GM12872 (cell line): Measurements from ENCODE around the gene GEMIN7.

Experiments used
- CTCF ChIP-seq: IDR thresholded peaks from 3 replicates; pipeline ENCODE4 v1.5.1; 2011; ENCODE audit warnings: low read depth, mild to moderate bottlenecking, low read length, moderate library complexity; ENCODE audit not compliant: insufficient read depth

GEMIN7 gene

GRCh38 chr19:45094137-45094536 lies 15.1 kb downstream of the GEMIN7 start:
- no peak for TF ChIP-seq CTCF

DNA sequence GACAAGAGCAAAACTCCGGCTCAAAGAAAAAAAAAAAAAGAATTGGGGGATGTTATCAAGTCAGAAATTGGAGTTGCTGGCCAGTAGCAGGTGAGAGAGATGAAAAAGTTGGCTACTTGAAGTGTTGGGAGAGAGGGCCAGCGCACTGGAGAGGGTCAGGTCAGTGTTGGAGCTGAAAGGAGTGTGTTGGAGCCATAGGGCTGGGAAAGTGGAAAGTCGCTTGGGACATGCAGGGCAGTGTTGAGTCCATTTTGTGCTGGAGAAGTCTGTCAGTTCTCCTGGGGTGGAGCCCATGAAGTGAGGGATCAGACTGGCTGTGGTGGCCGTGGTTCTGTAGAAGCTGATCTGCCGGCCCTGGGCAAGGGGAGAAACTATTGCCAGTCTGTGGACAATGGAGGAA lies 15.6 kb downstream of the GEMIN7 start:
- no peak for TF ChIP-seq CTCF

- TF ChIP-seq CTCF: no peak
These were observed 16.7 kb downstream of the GEMIN7 start for GRCh38 chr19:45095496-45096413.

- no peak for TF ChIP-seq CTCF
These were observed 17.6 kb downstream of the GEMIN7 start for GRCh38 chr19:45096700-45097099.

DNA sequence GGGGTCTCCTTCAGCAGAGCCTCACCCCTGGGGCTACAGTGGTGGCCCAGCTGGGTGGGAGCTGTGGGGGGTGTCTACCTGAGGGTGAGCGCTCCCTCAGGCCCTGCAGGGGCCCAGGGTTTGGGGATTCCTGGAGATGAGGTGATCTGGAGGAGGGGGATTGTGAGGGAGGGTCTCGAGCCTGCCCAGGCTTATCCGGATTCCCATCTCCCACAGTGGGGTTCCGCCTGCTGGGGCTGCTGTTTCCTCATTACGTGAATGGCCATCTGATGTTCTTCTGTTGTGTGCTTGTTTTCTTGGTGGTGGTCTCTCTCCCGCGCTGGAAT lies 18.4 kb downstream of the GEMIN7 start:
- no peak for TF ChIP-seq CTCF

DNA sequence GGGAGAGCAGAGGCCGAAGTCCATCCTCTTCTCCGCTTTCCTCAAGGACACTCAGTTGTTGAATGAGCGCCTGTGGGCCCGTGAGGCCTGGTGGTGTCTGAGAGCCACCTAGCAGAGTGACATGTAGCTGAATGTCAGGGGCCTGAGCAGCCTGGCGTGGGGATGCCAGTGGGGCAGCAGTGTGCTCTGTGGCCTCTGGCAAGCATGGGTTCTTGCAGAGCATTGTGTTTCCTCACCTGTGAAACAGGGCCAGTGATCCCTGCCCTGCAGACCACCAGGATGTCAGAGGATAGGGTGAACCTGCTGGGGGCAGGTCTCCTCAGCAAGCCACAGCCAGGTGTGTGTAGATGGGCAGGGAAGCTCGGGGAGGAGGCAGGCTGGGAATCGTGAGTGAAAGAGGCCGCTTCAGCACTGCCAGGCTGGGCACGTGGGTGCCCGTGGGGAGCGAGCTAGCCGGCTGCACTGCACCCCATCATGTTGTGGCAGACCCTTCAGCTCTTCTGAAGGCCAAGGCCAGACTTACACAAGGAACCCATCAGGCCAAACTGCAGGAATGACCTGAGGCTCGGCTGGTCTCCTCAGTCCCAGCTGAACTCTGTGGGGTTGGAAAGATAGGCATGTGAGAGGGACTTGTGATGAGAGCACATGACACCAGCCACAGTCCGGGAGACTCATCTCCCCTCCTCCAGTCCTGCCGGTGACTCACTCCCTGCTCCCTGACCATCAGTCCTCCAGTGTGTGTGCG lies 18.9 kb downstream of the GEMIN7 start:
- TF ChIP-seq CTCF: no peak
